GM19328 (cell line): ENCODE data around the gene BORCS5.
"Not testable (repeated sequence)": the region's sequence is repeated elsewhere in the genome, so short reads cannot be mapped to it uniquely, and the experiment has no call there.

Experiments
- ATAC-seq: cut with Tn5 transposase; IDR thresholded peaks from one replicate; pipeline ENCODE4 v1.9.1; 2021; ENCODE audit warnings: mild to moderate bottlenecking, moderate library complexity; ENCODE audit not compliant: unreplicated experiment

The BORCS5 gene

DNA sequence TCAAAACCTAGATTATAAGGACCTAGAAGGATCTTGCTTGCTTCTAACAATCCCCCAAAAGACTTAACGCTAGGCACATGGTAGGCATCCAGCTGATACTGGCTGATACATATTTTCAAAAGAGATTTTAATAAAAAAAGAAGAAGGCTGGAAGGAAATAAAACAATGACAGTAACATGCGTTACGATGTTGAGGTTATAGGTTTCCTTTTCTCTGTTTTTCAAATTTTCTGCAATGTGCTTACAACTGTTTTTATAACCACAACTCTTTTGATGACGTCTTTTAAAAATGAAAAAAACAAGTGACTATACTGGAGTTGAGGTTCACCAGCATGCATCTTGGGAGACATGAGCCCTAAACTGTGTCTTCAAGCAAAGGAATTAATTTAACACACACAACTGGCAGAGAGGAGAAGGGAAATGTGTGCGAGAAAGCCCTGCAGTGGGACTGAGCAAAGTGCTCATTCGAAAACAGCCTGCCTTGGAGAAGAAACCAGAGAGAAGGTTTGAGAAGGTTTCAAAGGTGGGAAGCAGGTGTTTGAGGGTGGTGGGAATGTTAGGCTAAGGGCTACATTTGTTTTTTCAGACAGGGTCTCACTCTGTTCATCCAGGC is 125.4 kb downstream of the BORCS5 start:
- no peak for ATAC-seq

DNA sequence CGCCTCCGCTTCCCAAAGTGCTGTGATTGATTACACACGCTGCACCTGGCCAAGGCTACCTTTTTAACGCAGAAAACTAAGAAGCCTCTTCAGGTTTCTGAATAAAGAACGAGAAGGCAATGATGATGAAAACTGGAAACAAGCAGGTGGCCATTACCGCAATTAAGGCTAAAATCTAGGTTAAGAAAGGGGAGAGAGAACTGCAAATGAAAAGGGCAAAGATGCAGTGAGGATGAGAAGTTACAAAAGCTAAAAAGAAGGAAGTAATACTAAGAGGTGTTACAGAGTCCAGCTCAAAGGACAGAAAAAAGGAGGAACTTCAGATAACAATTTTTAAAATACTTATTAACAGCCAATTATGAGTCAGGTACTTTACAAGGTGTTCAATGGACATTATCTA is 126.1 kb downstream of the BORCS5 start:
- no peak for ATAC-seq

DNA sequence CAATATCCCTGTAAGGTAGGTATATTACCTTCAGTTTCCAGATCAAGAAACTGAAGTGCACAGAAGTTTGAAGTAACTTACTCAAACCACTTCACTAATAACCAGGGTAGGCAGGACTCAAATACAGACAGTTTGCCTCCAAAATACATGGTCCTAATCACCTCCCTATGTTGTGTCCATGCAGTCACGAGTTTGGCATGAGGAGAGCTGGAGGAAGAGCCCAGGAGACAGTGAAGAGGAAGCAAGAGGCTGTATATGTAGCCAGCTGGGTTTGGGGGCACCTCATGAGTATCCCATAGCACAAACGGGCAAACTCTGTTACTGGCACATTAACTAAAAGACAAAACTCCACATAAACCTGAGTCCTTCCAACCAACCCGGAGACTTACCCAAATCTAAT is 126.6 kb downstream of the BORCS5 start:
- no peak for ATAC-seq

DNA sequence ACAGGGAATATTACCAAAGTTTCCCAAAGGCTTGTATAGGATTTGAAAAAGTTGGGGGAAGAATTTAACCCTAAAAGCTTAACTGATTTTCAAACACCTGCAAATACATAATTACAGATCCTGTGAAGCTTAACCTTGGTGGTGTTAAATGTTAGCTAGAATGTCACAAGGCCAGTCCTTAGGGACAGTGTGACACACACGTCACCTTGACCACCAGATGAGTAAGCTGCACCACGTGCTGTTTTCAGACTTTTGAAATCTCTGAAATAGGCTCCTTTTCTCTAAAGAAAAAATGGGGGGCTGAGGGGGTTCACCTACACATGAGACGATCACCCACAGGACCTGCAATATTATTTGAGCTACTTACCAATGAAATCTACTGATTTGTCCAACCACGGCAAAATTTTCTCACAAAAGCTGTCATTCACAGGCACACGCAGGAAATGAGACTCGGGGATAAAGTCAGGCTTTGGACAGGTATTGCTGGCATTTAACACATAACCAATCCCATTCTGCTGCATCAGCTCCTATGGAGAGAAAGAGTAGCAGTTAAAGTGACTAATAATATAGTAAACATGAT is 129.9 kb downstream of the BORCS5 start:
- no peak for ATAC-seq

DNA sequence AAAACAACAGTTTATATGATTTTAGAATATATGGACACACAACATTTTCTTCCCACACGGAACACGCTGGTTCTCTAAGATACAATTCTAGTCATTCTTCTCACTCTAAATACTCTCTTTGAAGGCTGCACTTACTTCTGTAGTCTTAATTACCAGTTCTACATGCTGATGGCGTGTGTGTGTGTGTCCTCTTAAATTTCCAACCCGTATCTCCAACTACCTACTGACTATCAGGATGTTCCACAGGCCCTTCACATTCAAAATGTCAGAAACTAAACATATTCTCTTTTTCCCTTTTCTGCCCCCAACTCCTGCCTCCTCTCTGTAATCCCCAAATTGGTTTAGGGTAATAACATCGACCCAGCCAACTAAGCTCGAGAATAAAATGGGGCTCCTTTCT is 130.6 kb downstream of the BORCS5 start:
- no peak for ATAC-seq

DNA sequence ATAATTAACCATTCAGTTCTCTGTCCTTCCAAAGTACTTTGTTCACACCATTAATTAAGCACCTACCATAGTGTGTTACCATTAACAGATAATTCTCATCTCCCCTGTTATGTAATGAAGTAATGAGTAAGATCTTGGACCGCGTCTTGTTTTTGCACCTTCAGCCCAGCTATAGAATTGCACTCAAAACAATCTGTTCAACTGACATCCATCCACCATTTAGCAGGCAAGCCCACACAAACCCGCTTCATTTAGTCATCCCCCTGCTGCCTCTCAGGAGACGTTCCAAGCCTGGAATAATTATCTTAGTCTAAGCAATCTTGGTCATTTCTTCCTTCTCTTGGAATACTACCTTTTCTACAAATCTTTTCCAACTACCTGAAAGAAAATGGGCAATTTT is 131.4 kb downstream of the BORCS5 start:
- no peak for ATAC-seq

DNA sequence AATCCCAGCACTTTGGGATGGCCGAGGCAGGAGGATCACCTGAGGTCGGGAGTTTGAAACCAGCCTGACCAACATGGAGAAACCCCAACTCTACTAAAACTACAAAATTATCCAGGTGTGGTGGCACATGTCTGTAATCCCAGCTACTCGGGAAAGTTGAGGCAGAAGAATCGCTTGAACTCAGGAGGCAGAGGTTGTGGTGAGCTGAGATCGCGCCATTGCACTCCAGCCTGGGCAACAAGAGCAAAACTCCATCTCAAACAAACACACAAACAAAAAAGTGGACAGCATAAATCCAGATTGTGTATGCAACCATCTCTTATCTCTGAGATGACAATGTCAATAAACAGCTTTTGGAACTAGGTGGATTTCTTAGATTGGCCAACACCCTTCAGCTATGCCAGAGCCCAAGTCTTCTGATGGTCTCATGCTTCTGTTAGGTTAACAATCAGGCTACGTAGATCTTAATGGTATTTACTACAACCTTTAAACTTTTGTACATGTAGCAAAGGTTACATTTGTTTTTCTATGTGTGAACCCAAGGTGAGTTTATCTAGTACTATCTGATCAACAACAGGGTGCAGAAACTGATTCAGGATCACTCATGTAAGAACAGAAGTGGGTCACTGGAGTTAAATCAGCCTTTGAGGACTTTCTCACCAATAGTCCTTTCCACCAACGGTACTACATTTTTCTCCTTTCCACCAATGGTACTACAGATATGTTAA is 132.1 kb downstream of the BORCS5 start:
- ATAC-seq, result no peak

DNA sequence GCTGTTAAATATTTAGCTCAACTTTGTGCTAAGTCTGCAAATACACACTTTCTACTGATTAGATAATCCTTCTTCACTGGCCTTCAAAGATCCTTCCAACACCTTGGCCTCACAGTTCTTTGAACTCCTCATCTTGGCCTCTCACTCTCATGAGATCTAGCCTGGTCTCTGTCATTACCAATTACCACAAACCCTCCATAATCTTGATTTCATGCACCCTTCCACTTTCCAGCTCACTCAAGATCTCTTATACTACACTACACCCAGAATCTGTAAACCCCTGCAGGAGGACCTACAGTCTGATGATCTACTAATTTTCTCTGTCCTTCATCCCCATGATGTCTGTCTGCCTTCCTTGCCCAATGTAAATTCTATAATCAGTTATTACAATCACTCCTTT is 134.7 kb downstream of the BORCS5 start:
- no peak for ATAC-seq

DNA sequence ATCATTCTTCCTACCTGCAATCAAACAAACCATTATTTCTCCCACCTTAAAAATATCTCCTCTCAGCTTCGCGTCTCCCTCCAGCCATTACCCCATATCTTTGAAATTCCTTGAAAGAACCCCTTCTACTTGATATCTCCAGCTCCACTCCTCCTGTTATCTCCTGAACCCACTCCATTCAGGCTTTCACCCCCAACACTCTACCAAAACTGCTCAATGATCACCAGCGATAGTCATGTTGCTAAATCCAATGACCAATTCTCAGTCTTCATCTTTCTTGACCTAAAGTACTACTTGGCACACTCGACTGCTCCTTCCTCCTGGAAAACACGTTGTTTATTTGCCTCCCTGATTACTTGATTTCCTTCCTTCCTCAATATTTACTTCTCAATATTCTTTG is 135.7 kb downstream of the BORCS5 start:
- ATAC-seq, result no peak

DNA sequence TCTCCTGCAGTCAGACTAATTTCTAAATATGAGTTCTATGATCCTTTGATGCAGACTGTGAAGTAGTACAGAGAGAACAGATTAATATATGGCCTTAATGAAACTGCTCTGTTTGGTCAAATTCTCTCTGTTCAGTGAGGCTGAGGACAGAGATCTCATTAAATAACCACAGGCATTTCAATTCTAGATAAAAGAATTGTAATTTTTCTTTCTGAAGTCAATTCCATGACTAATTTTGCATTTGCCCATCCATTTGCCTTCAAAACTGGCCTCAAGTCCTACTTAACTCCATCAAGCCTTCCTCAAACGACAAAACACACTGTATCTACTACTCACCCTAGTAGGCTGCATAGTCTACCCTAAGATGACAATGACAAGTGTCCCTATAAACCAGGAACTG is 138.7 kb downstream of the BORCS5 start:
- no peak for ATAC-seq

DNA sequence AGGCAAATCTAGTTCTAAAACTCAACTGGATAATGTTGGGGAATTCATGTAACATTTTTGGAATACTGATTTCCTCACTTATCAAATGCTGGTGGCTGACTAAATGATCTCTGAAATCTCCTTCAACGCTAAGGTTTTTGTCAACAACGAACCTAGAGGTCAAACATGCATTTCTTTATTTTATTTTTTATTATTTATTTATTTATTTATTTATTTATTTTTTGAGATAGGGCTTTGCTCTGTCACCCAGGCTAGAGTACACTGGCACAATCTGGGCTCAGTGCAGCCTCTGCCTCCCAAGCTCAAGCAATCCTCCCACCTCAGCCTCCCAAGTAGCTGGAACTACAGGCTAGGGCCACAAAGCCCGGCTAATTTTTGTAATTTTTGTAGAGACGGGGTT is 141.3 kb downstream of the BORCS5 start:
- no peak for ATAC-seq

DNA sequence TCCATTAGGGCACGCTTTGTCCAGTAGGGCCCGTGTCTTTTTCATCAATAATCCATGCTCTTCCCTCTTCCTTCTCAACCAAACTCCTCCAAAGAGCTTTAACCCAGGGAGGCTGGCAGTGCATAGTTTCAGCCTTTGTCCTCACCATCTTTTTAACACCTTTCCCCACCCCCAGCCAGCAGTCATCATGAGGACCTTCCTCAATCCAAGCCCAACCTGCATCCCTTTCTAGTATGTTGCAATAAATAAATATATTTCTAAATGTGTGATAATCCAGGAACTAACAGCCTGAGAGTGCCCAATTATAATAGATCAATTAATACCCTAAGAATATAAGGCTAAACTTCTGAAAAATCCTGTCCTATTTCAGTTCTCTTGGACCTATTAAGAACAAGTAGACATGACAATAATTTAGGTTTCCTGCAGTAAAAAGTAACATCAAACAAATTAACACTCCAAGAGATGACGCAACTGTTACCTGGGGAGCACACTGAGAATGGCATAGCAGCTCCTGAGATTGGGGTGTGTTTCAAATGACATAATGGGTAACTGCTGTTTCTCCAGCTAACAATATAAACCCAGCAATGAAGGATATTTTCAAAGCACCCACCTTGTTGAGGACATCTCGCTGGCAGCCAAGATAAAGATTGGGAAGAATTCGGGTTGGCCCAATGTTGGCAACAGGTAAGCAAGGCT is 143.2 kb downstream of the BORCS5 start:
- no peak for ATAC-seq

DNA sequence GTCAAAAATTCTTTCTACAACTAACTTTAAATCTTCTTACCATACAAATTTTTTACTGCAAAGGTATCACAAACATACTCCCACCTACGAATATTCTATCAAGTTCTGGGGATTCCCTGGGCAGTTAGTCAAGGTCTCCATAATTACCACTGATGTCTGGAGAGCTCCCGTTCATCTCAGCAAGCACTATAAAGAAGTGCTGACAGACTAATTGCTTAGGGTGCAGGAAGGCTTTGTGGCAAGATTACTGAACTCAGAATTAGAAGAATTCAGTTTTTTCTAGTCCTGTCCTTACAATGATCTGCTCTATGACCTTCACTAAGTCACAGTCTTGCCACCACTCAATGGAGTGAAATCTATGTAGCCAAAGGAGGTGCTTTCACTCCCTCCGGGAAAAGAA is 144.2 kb downstream of the BORCS5 start:
- no peak for ATAC-seq

DNA sequence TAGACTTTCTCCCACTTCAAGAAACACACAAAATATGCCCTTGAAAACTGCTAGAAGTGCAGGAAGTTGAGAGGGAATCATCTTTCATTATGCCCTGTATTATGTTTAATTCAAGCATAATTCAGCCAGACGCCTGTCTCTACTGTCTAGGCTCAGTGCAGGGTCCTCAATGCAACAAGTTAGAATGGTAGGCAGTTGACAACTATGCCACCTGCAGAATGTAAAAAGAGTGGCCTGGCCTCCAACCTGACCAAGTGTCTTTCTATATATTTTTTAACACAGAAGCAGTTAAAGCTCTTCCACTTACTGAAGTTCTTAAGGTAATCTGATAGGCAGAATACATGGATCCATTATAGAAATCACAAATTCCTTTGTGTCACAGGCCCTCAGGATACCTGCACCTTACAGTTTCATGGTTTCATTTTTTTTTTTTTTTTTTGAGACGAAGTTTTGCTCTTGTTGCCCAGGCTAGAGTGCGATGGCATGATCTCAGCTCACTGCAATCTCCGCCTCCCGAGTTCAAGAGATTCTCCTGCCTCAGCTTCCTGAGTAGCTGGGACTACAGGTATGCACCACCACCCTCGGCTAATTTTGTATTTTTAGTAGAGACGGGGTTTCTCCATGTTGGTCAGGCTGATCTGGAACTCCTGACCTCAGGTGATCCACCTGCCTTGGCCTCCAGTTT is 145.4 kb downstream of the BORCS5 start:
- not testable (repeated sequence) for ATAC-seq

DNA sequence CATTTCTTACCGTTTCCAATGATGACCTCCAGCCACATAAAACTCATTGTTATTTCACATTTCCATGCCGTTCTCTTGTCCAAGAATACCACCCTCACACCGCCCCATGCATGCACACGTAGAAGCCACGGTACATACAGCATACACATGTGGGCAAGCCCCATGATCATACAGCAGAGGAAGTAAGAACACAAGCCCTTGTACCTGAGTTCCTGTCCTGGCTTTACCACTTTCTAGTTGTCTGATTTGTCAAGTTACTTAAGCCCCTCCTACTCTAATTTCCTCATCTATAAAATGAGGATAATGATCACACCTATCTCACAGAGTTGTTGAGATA is 145.9 kb downstream of the BORCS5 start:
- ATAC-seq, result no peak

DNA sequence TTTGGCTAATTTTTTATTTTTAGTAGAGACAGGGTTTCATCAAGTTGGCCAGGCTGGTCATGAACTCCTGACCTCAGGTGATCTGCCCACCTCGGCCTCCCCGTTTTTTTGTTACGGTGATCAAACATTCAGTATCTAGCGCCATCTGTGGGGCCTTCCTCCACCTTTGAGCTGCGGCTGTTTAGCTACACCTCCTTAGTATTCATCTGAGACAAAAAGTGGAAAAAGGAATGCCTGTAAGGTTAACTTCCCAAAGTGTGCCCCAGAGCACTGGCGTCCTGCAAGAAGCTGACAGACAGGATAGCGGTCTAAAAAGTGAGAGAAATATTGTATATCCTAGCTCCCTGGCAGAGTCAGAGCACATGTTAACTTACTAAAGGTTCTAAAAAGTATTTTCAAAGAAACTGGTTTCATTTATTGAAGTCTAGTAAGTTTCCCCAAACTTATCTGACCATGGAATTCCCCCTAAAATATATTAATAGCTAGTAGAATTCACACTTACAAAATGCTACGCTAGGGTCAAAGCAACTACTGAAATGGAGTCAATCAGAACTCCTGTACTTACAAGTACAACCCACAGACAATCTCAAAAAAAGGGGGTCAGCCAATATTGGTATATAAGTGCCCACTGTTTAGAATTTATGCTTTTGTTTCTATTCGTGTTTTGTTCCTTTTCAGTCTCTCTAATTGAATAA is 146.7 kb downstream of the BORCS5 start:
- ATAC-seq, result no peak

DNA sequence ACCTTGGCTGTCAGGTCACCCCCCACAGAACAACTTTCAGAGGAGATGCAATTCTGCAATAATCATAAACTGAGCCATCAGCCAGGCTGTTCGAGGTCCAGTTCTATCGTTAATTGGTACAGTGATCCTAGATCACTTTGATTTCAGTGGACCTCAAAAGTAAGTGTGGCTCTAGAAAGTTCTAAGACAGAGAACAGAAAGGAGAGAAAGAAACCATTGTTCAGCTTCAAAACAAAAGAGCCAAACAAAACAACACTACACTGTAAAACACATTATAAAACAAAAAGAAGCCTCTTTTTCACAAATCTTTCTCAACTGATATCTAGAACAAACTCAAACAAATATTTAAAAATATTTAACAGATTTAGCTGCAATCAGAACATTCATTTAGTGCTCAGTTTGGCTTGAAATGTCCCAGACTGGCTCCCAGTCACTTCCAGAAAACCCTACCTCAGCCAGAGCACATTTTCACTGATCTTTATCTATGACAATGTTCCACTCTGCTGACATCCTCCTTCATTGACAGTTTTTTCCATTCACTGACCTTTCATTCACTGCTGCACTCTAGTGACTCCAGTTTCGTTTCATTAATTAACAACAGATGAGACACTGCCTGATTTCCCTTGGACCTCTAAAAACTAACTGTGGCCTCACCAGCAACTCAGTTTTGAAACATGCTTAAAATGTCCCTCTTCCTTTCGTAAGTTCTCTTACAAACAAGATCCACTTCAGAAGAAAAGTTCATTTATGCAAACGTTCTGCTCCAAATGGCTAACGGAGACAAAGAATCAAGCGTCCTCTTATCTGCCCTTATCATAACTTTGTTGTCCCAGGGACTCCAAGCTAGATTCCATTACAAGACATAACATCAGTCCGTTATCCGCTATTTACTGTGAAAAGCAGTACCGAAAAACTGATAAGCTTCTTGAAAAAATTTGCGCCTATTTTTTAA is 148.9 kb downstream of the BORCS5 start:
- peak; percentile 87 for ATAC-seq

DNA sequence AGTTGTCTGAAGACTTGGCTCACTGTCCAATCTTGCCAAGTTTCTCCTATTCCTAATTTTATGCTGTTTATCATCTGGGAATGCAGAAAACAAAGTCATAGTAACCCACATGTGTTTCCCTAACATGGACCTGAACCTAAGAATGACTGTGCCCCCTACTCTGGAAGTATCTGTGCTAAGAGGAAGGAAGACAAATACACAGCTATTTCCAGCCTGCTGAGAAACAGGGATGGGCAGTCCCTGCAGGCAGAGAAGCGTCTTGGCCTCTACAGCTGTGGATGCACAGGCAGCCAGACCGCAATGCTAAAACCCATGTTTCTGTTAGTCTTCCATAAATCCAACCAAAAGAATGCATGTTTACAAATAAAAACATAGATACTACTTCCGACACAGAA is 149.6 kb downstream of the BORCS5 start:
- ATAC-seq, result no peak

DNA sequence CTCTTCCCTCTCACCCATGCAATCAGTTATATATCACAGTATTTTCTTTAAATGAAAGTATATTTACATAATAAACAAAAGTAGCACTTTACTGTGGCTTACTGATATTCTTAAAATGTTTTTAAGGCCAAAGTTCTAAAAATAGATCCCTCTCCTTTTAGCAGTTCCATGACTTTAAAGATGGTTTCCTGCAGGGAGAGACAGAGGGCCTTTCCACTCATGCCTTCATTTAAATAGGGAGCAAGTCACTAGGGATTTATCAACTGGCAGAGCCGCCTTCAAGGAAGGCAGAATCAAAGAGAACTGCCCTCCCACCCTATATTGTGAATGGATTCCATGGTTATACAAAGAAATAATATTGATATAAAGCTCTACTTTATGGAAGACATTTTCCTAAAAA is 150.2 kb downstream of the BORCS5 start:
- ATAC-seq, result no peak

DNA sequence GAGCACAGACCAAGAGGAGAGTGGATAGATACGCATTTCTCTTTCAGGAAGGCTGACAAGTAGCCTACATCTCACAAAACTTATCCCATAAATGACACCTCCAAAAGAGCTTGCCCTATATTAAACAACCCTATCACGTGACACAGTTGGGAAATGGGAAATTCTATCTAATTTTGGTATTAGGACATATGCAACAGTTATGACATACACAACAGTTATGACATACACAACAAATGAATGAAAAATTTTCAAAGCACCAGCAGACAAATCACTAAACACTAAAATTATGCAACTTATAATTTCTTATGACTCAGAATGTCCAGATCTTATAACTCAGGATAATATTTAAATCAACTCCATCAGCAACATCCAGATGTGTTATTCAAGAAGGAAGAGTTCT is 151.7 kb downstream of the BORCS5 start:
- ATAC-seq, result no peak
